HL-60/S4 treated with phorbol 12-myristate 13-acetate at 8.2 ng/mL for 4 days and 3 days (cell line): ENCODE measurements around the gene ERICH6.

ENCODE experiments used
- in situ Hi-C: fragments of 300-500 bp; cut with MboI; formaldehyde crosslinking; loops from 2 replicates; pipeline ENCODE4 v1.15.0; 2022; ENCODE audit warnings: low sequenced_read_pairs

Gene ERICH6

GRCh38 chr3:150691414-150692040 is 12.2 kb downstream of the ERICH6 start:
- in situ Hi-C loops = no loop called here

- in situ Hi-C loops = no loop called here
Measured at GRCh38 chr3:150687613-150688012, 16.1 kb downstream of the ERICH6 start.

GRCh38 chr3:150682824-150683223 is 20.9 kb downstream of the ERICH6 start:
- in situ Hi-C loops = no loop called here

GRCh38 chr3:150682279-150682678 is 21.4 kb downstream of the ERICH6 start:
- in situ Hi-C loops = no loop called here

- in situ Hi-C loops = no loop called here
Measured at GRCh38 chr3:150681057-150681456, 22.7 kb downstream of the ERICH6 start.

- in situ Hi-C loops = no loop called here
Measured at GRCh38 chr3:150680562-150680961, 23.2 kb downstream of the ERICH6 start.

- in situ Hi-C loops = no loop called here
Measured at GRCh38 chr3:150675587-150675986, 28.1 kb downstream of the ERICH6 start.

- in situ Hi-C loops = no loop called here
Measured at GRCh38 chr3:150673966-150674365, 29.8 kb downstream of the ERICH6 start.

- in situ Hi-C loops = no loop called here
Measured at GRCh38 chr3:150666167-150666566, 37.6 kb downstream of the ERICH6 start.

- in situ Hi-C loops = no loop called here
Measured at GRCh38 chr3:150663461-150663860, 40.3 kb downstream of the ERICH6 start.

GRCh38 chr3:150662410-150663200 is 41.1 kb downstream of the ERICH6 start:
- in situ Hi-C loops = no loop called here

GRCh38 chr3:150656316-150656715 is 47.4 kb downstream of the ERICH6 start:
- in situ Hi-C loops = no loop called here

GRCh38 chr3:150653110-150653561 is 50.6 kb downstream of the ERICH6 start:
- in situ Hi-C loops = no loop called here

- in situ Hi-C loops = no loop called here
Measured at GRCh38 chr3:150640256-150640655, 63.5 kb downstream of the ERICH6 start.

GRCh38 chr3:150639262-150639661 is 64.5 kb downstream of the ERICH6 start:
- in situ Hi-C loops = no loop called here

GRCh38 chr3:150636258-150636657 is 67.5 kb downstream of the ERICH6 start:
- in situ Hi-C loops = no loop called here

GRCh38 chr3:150635526-150635925 is 68.2 kb downstream of the ERICH6 start:
- in situ Hi-C loops = no loop called here

GRCh38 chr3:150635076-150635475 is 68.6 kb downstream of the ERICH6 start:
- in situ Hi-C loops = no loop called here

- in situ Hi-C loops = no loop called here
Measured at GRCh38 chr3:150631515-150632221, 72.1 kb downstream of the ERICH6 start.

- in situ Hi-C loops = no loop called here
Measured at GRCh38 chr3:150627557-150627956, 76.2 kb downstream of the ERICH6 start.

- in situ Hi-C loops = no loop called here
Measured at GRCh38 chr3:150626148-150626930, 77.4 kb downstream of the ERICH6 start.
